AG20443 (cell line): ENCODE measurements around the gene SCN8A.
A peak's percentile ranks its signal among the peaks of the same experiment; 100 is the strongest.

Source experiments
- DNase-seq: peaks from one replicate; pipeline ENCODE4 v3.0.0; 2012; ENCODE audit warnings: low spot score, mixed read lengths

SCN8A gene

DNA sequence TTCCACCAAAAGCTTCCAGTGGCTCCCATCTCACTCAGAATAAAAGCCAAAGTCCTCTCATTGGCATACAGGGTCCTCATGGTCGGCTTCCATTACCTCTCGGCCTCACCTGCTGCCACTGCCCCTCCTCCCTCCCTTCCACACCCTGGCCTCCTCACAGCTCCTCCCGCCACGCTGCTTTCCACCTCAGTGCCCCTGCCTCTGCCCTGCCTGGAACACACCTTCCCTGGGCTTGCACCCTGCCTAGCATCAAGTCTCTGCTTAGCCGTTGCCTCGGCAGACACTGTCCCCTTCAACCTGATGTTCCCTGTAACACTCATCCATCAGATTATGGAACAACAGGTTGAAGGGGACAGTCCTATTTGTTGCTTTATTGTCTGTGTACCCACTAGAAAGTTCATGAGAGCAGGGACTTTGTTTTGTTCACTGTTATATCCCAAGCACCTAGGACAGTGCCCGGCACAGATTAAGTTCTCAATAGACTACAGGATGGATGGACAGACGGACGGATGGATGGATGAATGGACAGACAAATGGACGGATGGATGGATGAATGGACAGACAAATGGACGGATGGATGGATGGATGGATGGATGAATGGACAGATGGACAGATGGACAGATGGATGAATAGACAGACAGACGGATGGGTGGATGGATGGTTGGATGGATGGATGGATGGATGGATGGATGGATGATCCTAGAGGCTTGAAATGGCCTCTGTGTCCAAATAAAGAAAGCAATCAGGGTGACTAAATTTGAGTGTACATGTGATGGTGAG, 242.6 kb downstream of the SCN8A start:
- no peak for DNase-seq

- DNase-seq = no peak
These were observed 243.4 kb downstream of the SCN8A start for GRCh38 chr12:51834411-51834810.

GRCh38 chr12:51836041-51836826, 245.2 kb downstream of the SCN8A start:
- DNase-seq = peak; percentile 51

GRCh38 chr12:51836827-51837173, 245.8 kb downstream of the SCN8A start:
- no peak for DNase-seq

- no peak for DNase-seq
These were observed 246.3 kb downstream of the SCN8A start for GRCh38 chr12:51837286-51837685.

DNA sequence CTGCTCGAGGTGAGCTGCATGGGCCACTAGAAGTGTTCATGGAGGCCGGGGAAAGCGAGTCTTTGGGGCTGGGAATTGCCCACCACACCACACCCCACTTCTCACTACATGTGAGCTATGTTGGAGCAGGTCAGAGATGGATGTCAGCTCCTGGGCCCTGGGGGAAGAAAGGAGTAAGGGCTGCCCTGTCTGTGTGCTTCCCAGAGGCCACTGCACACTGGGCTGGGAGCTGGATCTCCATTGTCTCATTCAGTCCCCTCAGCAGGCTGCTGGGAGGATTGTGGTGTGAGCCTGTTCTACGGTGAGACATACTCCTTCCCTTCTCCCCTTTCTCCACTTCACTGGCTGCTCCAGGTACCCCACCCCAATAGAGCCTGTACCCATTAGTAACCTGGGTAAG, 247.0 kb downstream of the SCN8A start:
- DNase-seq = no peak

GRCh38 chr12:51838762-51839161, 247.7 kb downstream of the SCN8A start:
- no peak for DNase-seq

GRCh38 chr12:51839310-51839947, 248.4 kb downstream of the SCN8A start:
- DNase-seq = no peak

DNA sequence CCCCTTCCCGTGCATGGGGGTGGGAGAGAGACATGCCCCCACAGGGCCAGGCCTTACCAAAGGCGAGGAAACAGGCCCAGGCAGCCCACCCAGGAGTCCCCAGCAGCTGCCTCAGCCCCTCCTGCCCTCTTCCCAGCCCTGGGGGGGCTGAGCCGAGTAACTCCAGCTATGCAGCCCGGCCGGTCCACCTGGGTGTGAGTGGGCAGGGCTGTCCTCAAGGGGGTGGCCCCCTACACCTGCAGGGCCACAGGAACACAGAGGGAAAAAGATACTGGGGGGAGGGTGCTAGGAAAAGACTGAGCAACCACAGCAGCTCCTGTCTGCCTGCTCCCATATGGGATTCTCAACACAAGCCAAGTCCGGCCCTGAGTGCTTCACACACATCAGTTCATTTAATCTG, 249.9 kb downstream of the SCN8A start:
- DNase-seq = no peak

- no peak for DNase-seq
These were observed 250.7 kb downstream of the SCN8A start for GRCh38 chr12:51841727-51842126.

- no peak for DNase-seq
These were observed 253.8 kb downstream of the SCN8A start for GRCh38 chr12:51844854-51845253.

DNA sequence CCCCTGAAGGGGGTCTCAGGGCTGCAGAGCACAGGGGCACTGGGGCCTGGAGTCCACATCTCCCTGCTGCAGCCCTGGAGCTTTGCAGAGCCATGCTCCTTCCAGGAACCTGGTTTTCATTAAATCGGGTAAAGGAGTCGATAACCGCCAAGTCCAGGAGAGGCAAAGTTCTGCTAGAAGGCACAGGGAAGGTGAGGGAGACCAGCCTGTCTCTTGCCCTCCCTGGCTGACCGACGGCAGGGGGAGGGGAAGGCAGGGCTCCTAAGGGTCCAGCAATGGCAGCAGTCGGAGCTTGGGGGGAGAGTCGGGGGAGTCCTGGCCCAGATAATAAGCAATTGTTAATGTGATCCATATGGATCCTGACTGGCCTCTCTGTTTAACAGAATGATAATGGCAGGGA, 254.4 kb downstream of the SCN8A start:
- no peak for DNase-seq

GRCh38 chr12:51846271-51846691, 255.2 kb downstream of the SCN8A start:
- no peak for DNase-seq

- peak; percentile 69 for DNase-seq
These were observed 256.0 kb downstream of the SCN8A start for GRCh38 chr12:51846911-51847642.

GRCh38 chr12:51847643-51848325, 256.8 kb downstream of the SCN8A start:
- peak; percentile 49 for DNase-seq

GRCh38 chr12:51848326-51848727, 257.3 kb downstream of the SCN8A start, which contains the start of gene FIGNL2:
FIGNL2 (minus strand) TSS chr12:51848718; CDS start chr12:51822413, 26,305 bp downstream.
- no peak for DNase-seq

GRCh38 chr12:51848841-51849735, 258.1 kb downstream of the SCN8A start:
- DNase-seq = no peak

- no peak for DNase-seq
These were observed 259.3 kb downstream of the SCN8A start for GRCh38 chr12:51850081-51850964.

DNA sequence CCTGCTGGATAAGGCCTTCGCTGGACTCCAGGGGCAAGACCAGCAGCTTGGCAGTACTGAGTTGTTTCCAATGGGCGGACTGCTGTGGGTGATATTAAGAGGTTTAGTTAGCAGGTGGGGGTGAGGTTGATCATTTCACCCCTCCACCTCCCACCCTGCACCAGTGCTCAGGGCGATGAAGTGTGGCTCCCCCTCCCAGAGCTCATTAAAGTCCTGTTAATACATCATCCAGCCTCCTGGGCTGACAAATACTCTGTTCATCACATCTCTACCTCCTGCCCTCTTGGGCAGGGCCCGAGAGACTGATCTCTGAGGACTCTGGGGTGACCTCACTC, 259.9 kb downstream of the SCN8A start:
- no peak for DNase-seq
